ENCODE data around the gene TSPO.

TSPO gene

DNA sequence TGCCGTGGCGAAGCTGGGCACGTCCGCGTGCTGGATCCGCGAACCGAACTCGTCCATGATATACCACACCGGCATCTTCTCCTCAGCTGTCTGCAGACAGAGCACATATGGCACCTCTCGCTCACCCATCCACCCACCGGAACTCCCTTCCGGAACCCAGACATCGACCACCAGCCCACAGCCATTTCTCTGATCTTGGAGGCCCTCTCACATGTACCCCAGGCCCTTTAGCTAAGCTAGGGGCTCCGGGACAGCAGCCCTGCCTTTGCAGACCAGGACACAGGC lies 28.5 kb downstream of the TSPO start:
- DNase-seq: no peak

DNA sequence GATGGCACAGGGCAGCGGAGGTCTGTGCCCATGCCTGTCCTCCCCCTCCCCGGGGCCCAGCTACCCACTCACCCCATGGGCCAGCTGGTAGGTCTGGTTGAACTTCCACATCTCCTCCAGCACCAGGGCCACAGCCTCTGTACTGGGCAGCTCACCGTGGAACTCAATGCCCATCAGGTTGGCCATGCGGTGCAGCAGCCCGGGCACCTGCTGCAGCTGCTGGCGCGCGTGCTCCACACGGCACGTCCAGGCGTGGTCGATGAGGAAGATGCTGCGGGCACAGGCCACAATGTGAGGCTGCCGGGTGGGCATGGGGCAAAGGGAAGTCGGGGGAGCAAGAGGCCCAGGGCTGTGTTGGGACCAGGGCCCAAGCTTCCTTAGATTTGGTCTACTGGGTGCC lies 29.3 kb downstream of the TSPO start:
- no peak for DNase-seq

DNA sequence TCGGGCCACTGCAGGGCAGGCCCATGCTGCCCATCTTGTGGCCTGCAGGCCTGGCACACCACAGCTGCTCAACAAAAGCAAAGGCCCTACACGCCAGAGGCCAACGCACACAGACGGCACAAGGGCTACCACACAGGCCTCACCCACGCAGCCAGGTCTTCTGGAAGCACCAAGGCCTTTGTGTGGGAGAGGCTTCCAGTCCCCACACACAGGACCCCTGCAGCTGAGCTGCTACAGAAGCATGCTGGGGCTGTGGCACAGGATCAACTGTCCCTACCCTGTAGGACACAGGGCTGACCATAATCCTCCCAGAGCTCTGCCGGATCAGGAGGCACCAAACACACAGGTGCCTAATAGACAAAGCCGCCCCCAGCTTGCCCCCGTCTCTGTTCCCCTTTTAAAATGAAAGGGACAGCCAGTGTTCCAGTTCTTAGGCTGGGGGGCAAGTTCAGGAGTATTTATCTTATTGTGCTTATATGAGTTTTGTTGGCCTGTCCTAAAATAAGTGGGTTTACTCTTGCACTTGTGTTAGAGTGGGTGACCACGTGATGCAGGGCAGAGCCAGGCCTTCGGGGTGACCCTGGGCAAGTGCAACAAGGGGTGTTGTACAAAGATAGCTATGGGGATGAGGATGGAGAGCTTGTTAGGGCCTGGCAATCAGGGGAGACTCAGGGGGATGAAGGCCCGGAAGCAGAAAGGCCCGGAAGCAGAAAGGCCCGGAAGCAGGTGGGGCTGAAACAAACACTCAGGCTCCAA lies 30.1 kb downstream of the TSPO start:
- no peak for DNase-seq

DNA sequence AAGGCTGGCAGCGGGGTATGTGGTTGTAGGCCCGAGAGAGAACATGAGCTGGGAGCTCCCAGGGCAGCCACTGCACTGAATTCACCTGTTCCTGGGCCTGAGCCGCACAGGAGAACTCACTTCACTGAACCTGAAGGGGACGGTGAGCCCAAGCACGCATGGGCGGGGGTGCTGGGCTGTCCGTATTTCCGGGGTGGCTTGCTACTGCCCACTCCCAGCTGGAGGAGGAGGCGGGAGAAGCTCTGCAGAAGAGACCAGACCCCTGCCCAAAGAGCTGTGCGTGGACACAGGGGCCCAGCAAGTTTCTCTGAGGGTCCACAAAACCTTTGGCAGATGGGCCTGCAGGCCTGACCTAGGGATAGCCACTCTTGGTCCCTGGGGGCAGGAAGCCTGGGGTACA lies 30.8 kb downstream of the TSPO start:
- DNase-seq: no peak

DNA sequence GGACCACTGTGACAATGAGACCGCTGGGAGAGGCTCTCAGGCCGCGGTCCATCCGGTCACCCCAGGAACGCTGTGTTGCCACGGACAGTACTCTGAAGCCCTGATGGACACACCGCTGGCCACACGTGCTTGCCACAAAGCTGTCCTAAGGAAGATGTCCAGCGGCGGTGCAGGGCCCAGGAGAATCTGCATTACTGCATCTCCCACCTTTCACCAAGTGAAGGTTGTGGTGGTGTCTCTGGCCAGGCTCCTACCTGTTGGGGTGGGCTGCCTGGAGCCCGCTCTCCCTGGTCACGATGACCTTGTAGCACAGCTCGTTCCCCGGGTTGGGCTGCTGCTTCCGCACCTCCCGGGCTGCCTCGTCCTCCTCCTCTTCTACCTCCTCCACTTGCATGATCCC lies 31.4 kb downstream of the TSPO start:
- no peak for DNase-seq

DNA sequence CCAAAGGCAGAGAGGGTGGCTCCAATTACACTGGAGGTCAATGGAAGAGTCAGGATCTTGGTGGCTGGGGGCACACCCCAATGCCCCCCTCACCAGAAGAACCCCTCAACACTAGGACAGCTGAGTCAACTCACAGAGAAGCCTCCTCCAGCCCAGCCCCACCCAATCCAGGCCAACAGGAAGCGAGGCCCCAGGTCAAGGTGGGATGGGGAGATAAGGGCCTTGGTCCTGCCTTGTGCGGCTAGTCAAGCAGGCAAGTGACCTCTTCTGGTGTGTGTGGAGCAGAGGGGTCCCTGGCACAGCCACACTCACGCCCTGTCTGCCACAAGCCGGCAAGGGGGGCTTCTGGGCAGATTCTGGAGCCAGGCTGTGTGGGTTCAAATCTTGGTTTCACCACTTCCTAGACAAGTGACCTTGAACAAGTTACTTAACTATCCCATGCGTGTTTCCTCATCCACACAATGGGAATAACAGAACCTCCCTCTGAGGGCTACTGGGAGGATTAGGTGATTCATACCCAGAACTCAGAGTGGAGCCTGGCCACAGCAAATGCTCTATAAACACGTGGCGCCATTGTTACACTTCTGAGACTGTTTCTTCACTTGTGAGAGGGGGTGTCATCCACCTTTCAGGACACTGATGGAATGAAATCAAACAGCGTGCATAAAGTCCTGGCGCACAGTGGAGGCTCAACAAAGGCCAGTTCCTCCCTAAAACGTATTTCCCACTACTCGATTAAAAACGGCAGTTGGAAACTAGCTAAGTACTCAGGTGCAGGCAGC lies 32.3 kb downstream of the TSPO start:
- no peak for DNase-seq

DNA sequence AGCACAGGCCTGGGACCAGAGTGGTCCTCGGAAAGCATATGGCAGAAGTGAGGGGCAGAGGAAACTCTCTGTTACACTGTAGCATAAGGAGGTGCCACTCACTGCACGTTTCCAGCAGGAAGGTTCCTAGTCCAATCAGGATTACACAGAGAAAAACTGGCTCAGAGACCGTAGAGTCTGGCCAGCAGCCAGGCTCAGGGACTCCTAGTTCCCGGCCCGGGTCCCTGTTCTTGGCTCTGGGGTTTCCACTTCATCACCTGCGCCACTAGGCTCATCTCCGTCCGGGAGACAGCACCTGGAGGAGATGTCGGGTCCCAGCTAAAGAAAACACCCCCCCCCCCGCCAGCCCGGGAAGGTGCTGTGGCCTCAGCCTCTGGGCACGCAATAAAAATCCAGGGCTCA lies 34.5 kb downstream of the TSPO start:
- DNase-seq: no peak

DNA sequence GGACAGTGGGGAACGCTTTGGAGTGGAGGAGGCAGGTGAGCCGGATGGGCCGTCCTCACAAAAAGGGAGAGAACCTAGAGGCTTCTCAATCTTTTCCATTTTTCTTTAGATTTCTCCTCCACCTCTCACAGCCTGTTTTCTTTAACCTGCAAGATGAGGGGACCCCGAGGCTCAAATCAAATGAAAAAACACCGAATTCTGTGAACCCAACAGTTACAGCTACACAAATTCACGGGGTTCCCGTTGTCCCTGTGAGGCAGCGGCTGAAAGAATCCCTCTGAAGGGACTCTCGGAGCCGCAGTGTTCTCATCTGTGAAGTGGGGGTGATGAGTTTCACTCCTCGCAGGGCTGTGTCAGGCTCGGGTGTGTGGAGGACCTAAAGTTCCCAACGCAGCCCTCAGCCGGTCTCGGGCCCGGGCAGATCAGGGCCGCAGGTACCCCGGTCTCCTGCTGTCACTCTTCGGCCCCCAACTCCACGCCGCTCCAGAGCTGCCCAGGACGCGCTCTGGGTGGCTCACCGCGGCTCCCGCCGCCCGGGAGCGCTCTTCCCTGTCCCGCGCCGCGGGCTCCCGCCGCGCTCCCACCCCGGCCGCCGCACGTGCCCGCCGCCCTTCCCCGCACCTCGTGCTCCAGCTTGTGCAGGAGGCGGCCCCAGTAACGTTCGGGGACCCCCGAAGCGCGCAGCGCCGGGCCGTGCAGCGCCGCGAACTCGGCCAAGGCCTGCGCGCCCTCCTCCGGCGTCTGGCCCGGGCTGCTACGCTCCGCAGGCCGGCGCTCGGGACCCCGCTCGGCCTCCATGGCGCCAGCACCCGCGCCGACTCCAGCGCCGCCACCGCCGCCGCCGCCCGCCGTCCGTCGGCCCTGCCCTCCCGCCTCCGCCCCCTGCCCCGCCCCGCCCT lies 35.2 kb downstream of the TSPO start, which contains the start of gene TTLL12:
TSS of gene TTLL12 (minus strand) at position 863 of the 899 bp plus-strand sequence. CDS start at position 798, 65 bp downstream.
- peak in 1 of 2 experiments; percentile 45 for DNase-seq

DNA sequence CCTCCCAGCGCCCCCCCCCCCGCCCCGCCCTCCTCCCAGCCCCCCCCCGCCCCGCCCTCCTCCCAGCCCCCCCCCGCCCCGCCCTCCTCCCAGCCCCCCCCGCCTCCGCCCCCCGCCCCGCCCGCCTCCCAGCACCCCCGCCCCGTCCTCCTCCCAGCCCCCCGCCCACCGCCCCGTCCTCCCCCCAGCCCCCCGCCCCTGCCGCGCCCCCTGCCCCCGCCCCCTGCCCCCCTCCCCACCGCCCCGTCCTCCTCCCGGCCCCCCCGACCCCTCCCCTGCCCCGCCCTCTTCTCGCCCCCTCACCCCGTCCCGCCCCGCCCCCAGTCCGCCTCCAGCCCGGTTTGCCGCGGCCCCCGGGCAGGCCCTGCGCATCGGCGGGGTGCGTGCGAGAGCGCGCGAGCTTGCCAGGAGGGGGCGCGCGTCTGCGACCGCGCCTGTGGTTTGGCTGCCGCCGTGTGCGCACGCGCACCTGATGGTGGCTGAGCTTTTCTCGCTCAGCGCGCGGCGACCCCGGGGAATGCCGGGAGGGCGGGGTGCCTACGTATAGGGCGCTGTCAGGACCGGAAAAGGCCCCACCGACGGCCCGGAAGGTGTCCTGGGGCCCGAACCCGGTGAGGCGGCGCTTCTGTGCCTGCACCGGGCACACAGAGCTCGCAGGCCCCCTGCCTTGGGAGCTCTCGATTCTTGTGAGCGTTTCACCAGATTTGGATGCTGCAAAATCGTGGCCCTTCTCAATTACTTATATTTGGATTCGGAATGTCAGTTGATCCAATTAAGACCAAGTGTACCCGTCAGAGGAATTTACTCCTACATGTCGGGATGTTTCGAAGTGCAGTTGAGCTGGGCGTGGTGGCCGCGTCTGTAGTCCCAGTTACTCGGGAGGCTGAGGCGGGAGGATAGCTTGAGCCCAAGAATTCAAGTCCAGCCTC lies 36.1 kb downstream of the TSPO start:
- peak; percentile 91 to 97 for DNase-seq

DNA sequence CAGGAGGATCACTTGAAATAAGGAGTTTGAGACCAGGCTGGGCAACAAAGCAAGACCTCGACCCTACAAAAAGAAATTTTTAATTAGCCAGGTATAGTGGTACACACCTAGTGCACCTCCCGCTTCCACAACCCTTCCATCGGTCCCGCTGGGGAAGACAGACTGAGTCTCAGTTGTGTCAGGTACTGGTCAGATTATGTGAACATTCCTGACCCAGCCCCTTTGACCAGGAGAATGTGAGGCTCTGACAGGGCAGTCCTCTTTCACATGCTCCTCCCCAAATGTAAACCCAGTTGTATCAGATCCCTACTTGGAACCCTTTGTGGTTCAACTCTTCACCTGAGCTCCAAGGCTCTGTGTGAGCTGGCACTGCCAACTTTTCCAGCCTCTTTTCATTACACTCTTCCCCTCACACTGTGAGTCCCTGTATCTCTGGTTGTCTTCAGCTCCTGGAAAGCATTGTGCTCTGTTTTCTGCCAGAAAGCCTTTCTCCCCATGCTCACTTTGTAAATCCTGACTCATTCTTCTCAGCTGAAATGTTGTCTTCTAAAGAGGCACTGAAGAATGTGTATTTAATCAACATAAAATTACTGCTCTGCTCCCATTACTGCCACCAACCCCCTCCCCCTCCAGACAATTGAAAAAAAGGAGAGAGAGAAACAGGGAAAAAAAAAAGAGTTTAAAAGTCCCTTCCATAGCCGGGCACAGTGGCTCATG lies 37.6 kb downstream of the TSPO start:
- DNase-seq: no peak

DNA sequence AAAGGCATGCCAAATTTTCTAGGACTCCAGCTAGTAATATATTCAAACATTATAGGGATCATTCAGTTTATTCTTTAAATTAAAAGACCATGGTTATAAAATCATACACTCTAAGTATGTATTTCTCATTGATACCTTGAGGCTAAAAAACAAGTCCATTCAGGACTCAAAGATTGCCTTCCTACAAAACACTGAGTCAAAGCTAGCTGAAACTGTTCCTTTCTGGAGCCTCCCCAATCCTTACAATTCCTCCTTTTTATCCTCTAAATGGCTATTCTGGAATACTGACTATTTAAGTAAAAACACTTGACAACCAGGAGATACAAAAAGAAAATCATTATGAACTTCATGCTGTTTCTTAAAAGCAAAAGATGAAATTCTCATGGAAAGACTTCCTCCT lies 40.5 kb downstream of the TSPO start:
- no peak for DNase-seq

DNA sequence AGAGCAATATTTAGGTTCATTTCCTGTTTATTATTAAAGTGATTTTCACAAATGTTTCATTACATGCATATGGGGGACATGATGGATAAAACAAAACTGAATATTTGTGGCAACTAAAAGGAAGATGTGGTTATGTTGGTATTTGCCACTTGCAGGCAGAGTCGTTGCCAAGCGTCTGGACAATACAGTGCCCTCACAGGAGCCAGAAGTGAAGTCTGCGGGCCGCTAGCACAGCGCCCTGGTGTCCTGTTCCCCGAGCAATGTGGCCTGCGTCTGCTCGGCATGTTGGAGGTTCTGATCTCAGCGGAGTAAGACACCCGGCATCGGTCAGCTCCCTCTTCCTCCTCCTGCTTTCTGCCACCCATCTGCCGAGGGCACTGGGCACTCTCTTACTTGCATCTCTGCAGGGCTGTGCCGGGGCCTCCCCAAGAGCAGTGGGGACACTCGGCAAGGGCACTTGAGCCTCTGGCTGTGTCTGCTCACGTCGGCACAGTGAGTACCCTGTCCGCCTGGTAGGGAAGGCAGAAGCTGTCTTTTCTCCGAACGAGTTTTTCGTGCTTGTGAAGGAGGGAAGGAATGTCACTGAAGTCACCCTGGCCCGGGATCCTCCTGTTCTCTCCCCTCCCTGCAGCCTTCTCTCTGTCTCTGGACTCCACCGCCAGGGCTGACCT lies 46.0 kb downstream of the TSPO start:
- no peak for DNase-seq

DNA sequence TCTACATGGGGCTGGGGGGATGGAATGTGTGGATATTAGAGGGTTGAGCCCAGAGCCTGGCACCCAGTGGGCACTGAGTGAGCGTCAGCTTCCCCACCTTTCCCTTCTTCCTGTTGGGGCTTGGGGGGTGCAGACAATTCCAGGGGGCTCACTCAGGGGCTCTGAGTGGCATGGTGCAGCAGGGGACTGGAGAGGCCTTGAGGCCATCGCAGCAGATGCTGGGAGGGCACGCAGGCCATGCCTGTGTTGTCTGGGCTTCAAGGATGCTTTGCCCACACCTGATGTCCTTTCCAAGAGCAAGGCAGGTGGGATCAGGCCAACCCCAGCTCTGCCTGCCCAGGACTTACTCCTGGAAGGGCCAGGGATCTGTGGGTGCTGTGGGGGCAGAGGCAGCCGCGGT lies 46.8 kb downstream of the TSPO start:
- DNase-seq: no peak

DNA sequence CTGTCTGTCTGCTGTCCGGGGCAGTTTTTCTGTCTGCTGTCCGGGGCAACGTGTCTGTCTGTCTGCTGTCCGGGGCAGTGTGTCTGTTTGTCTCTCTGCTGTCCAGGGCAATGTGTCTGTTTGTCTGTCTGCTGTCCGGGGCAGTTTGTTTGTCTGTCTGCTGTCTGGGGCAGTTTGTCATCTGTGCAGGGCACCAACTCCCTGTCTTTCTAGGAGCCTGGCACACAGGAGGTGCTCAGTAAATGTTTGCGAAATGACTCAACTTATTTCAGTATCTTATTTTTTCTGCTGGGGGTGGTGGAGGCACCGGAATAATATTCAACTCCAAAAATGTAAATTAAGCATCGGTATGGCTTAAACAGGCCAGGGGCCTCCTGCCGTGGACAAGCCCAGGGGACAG lies 47.6 kb downstream of the TSPO start:
- DNase-seq: no peak

DNA sequence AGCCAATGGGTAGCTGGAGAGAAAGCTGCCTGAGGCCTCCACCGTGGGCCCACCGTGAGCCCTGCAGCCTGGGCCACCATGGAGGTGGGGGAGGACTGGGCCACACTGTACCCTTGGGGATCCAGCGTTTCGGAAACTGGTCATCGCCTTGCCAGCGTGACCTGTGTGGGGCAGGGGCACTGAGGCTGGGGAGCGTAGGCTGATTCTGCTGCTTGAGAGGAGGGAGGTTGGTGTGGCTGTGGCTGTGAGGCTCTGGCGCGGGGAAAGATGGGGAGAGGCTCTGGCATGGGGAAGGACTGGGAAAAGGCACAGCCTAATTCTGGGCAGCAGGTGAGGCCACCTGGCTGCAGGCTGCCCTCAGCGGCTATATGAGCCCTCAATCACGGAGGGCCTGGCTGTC lies 48.2 kb downstream of the TSPO start:
- no peak for DNase-seq

DNA sequence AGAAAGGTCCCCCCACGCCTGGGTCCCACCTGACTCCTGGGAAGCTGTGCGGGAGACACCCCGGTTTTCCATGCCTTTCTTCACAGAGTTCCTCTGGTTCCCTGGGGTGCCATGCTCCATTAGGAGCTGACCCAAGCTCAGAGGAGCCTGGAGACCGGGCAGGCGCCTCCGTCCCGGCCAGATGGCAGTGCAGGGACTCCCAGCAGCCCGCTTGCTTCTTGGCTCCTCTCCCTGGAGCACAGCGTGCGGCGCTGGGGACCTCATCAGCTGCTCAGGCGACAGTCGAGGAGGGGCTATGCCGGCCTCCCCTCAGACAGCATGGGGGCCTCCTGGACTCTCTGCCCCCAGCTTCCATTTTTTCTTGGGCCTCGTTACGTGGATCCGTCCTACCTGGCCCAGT lies 48.7 kb downstream of the TSPO start:
- no peak for DNase-seq

DNA sequence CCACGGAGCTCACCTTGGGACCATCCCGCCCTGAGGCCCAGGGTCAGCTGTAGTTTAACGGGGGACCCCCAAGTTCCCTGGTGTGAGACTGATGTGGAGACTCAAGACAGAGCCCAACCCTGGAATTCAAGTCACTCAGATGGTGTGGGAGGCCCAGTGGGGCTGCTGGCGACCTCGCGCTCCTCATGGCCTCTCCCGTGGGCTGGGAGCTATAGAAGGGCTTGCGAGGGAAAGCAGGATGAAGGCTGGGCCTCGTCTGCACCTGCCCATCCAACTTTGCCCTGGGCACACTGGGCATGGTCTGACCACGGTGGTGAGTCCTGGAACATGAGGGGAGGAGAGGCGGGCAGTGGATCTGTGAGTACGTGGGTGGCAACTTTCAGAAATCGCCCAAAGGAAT lies 49.2 kb downstream of the TSPO start:
- no peak for DNase-seq

DNA sequence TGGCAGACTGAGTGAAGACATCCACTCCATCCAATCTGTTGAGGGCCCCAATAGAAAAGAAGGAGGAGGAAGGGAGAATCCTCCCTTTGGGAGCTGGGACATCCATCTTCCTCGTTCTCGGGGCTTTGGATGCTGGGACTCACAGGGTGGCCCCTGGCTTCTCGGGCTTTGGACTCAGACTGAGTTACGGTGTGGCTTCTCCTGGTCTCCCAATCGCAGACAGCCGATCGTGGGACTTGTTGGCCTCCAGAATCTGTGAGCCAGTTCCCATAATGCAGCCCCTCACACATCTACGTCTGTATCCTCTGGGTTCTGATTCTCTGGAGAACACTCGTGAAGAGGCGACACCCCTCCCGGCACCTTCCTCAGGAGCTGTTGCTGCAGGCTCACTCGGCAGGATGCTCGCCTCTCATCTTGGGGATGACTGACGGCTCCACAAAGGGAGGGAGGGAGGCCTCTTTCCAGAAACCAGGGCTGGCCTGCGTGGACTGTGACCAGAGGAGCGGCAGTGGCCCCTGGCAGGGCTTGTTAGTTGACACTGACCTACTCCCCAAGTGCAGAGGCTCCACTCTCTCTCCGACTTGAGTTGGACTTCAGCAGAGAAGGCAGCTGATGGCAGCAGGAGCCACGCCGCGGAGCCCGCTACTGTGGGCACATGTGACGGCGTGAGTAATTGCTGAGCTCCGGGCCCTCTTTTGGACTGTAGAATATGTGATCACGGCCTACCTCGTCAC lies 50.3 kb downstream of the TSPO start:
- no peak for DNase-seq

DNA sequence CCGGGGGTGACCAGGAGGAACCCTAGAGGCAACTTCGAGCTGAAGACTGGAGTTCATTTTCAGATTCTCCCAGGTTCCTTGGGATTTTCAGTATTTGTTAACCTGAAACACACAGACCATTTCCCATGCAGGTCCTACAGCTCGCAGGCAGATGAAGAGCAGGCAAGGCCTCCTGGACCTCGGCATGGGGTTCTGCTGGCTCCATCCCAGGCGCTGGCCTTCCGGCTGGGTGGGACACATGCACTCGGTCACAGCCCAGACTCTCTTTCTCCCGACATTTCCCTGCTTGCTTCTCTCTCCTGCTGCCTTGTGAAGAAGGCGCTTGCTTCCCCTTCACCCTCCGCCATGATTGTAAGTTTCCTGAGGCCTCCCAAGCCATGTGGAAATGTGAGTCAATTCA lies 51.0 kb downstream of the TSPO start:
- no peak for DNase-seq

DNA sequence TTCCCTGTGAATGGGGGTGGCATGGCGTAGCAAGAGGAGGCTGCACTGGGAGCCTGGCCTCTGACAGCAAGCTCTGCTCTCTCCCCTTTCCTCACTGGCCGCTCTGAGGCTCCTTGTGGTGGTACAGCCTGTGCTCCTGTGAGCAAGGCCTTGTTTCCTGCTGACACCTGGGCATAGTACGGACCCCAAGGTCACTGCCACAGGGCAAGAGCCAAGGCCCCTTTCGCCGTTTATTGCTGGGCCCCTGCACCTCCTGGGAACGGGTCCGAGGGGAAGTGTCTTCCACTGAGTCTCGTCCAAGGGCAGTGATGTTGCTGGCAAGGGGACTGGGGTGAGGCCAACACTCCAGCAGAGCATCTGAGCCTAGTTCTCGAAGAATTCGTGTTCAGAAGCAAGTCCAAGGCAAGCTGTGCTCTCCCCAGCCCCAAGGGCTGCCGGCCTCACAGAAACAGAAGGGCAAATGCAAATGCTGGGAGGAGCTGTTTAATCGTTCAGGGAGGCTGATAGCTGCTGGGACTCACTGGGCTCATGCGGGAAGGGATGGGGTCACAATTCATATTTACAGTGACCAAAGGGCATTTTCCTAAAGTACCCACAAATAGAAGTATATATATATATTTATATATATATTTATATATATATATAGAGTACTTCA lies 51.5 kb downstream of the TSPO start:
- DNase-seq: no peak

Data from NCI-H1930 (cell line).